ENCODE data around the gene FUOM.

The FUOM gene, protein sequence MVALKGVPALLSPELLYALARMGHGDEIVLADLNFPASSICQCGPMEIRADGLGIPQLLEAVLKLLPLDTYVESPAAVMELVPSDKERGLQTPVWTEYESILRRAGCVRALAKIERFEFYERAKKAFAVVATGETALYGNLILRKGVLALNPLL

DNA sequence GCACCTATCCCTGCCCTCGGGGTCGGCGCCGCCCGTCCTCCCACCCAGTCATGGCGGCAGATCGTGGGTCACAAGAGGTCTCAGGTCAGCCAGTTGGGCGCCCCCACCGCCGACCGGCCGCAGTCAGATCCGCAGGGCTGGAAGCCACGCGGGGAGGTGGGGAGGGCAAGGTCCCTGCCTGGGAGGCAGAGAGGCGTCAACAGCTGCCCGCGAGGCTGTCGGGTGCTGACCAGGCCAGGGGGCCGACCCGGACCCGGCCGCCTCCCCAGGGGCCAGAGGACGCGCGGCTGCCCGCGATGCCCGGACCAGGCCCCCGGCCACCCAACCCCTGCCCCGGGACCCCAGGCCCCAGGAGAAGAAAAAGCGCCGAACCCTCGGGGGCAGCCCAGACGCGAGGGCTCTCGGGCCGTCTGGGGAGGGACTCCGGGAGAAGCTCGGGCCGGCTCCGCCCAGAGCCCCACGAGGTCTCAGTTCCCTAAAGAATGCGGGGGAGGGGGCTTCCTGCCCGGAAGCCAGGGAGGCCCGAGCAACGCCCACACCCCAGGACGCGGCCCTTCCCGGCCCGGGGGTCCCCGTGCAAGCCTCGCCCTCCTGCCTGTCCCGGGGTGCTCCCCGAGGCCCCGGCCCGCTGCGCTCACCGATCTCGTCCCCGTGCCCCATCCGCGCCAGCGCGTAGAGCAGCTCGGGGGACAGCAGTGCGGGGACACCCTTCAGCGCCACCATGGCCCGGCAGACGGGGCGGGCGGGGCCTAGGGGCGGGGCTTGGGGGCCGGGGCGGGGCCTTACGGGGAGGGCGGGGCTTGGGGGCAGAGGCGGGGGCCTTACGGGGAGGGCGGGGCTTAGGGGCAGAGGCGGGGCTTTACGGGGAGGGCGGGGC is at the start of gene FUOM:
Gene FUOM, minus strand, starts transcription at position 735 of the 877 bp plus-strand sequence. Its CDS starts 12 bp downstream, at position 723.
- Histone ChIP-seq H3K27me3 (ENCODE audit: control insufficient read depth, insufficient read depth, low read length) (no peaks in the 10 kb centered on the region), H3K4me1 (ENCODE audit: control insufficient read depth, insufficient read depth, low read length) (peaks cover 3% of the 10 kb centered on the region), H3K4me3 (ENCODE audit: low read length) (peak within 1 kb of the TSS; percentile 84), H3K36me3 (ENCODE audit: control insufficient read depth, insufficient read depth, low read length) (peaks cover 10% of the 10 kb centered on the region), H3K27ac (ENCODE audit: low read length) (no peak within 1 kb of the TSS), H3K9me3 (ENCODE audit: control insufficient read depth, insufficient read depth, low read length) (no peaks in the 10 kb centered on the region)
- WGBS (ENCODE audit: insufficient coverage, insufficient read length) = no CpG with 5 or more reads among the region's 83 CpGs
- no peak for DNase-seq (ENCODE audit: low read depth, low spot score)

DNA sequence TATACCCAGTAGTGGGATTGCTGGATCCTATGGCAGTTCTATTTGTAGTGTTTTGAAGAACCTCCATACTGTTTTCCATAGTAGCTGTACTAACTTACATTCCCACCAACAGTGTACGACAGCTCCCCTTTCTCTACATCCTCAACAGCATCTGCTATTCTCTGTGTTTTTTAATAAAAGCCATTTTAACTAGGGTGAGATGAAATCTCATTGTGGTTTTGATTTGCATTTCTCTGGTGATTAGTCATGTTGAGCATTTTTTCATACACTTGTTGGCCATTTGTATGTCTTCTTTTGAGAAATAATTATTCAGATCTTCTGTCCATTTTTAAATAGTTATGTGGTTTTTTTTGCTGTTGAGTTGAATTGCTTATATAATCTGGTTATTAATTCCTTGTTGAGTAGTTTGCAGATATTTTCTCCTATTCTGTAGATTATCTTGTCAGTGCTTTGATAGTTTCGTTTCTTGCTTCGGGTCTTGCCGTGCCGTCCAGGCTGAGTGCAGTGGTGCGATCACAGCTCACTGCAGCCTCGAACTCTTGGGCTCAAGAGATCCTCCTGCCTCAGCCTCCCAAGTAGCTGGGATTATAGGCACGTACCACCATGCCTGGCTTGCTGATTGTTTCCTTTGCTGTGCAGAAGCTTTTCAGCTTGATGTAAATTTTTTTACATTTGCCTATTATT is 48.2 kb upstream of the FUOM start:
- no peaks in the 10 kb centered on the region for H3K9me3 ChIP-seq (ENCODE audit: control insufficient read depth, insufficient read depth, low read length)
- no peak for DNase-seq (ENCODE audit: low read depth, low spot score)
- H3K4me1 ChIP-seq (ENCODE audit: control insufficient read depth, insufficient read depth, low read length) = no peaks in the 10 kb centered on the region; the same call in 1 of the 2 replicates
- no peak overlapping the region for H3K27ac ChIP-seq (ENCODE audit: low read length)
- H3K36me3 ChIP-seq (ENCODE audit: control insufficient read depth, insufficient read depth, low read length) = peaks cover 12% of the 10 kb centered on the region
- no peaks in the 10 kb centered on the region for H3K27me3 ChIP-seq (ENCODE audit: control insufficient read depth, insufficient read depth, low read length)
- no peak overlapping the region for H3K4me3 ChIP-seq (ENCODE audit: low read length)
- WGBS (ENCODE audit: insufficient coverage, insufficient read length) = no CpG with 5 or more reads among the region's 8 CpGs

DNA sequence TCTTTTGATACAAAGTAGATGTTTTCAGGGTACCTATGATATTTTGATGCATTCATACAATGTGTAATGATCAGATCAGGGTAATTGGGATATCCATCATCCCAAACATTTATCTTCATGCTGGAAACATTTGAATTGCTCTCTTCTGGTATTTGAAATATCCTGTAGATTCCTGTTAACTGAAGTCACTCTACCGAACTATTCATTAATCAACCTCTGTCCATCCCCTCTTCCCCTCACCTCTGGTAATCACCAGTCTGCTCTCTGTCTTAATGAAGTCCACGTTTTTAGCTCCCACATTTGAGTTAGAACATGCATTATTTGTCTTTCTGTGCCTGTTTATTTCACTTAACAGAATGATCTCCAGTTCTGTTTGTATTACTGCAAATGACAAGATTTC is 47.5 kb upstream of the FUOM start:
- no peaks in the 10 kb centered on the region for H3K9me3 ChIP-seq (ENCODE audit: control insufficient read depth, insufficient read depth, low read length)
- peaks cover 12% of the 10 kb centered on the region for H3K36me3 ChIP-seq (ENCODE audit: control insufficient read depth, insufficient read depth, low read length)
- no peaks in the 10 kb centered on the region; the same call in 1 of the 2 replicates for H3K4me1 ChIP-seq (ENCODE audit: control insufficient read depth, insufficient read depth, low read length)
- DNase-seq (ENCODE audit: low read depth, low spot score) = no peak
- WGBS (ENCODE audit: insufficient coverage, insufficient read length) = no CpG with 5 or more reads among the region's 2 CpGs
- H3K27me3 ChIP-seq (ENCODE audit: control insufficient read depth, insufficient read depth, low read length) = no peaks in the 10 kb centered on the region
- no peak overlapping the region for H3K4me3 ChIP-seq (ENCODE audit: low read length)
- H3K27ac ChIP-seq (ENCODE audit: low read length) = no peak overlapping the region

DNA sequence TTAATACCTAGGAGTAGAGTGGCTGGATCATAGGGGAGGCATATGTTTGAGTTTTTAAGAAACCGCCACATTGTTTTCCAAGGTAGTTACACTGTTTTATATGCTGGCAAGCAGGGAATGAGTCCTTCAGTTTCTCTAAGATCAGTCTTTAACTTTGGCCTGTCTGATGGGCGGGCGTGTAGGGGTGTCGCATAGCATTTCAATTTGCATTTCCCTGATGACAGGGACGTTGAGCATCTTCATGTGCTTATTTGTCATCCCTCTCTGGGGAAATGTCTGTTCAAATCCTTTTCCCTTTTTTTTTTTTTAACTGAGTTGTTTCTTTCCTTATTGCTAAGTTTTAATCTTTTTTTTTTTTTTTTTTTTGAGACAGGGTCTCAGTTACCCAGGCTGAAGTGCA is 46.0 kb upstream of the FUOM start:
- no peaks in the 10 kb centered on the region; the same call in 1 of the 2 replicates for H3K4me1 ChIP-seq (ENCODE audit: control insufficient read depth, insufficient read depth, low read length)
- no CpG with 5 or more reads among the region's 5 CpGs for WGBS (ENCODE audit: insufficient coverage, insufficient read length)
- H3K9me3 ChIP-seq (ENCODE audit: control insufficient read depth, insufficient read depth, low read length) = no peaks in the 10 kb centered on the region
- DNase-seq (ENCODE audit: low read depth, low spot score) = no peak
- H3K4me3 ChIP-seq (ENCODE audit: low read length) = no peak overlapping the region
- no peaks in the 10 kb centered on the region for H3K27me3 ChIP-seq (ENCODE audit: control insufficient read depth, insufficient read depth, low read length)
- H3K36me3 ChIP-seq (ENCODE audit: control insufficient read depth, insufficient read depth, low read length) = peaks cover 20% of the 10 kb centered on the region
- H3K27ac ChIP-seq (ENCODE audit: low read length) = no peak overlapping the region

DNA sequence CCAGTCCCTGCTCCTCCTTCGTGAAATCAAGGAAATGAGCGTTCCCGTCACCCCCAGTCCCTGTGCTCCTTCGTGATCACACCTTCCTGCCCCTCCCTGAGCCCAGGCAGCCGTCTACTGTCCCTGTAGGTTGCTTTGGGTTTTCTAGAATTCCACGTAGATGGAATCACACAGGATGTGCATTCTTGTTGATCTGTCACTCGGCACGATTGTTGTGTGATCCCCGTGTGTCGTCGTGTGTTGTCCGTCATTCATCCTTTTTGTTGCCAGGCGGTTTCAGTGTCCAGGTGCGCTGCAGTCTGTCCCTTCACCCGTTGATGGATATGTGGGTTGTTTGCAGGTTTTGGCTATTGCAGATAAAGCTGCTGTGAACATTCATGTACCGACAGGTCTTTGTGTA is 45.5 kb upstream of the FUOM start:
- Histone ChIP-seq H3K36me3 (ENCODE audit: control insufficient read depth, insufficient read depth, low read length) (peaks cover 23% of the 10 kb centered on the region), H3K27ac (ENCODE audit: low read length) (no peak overlapping the region), H3K9me3 (ENCODE audit: control insufficient read depth, insufficient read depth, low read length) (no peaks in the 10 kb centered on the region), H3K27me3 (ENCODE audit: control insufficient read depth, insufficient read depth, low read length) (no peaks in the 10 kb centered on the region), H3K4me1 (ENCODE audit: control insufficient read depth, insufficient read depth, low read length) (no peaks in the 10 kb centered on the region; the same call in 1 of the 2 replicates), H3K4me3 (ENCODE audit: low read length) (no peak overlapping the region)
- no CpG with 5 or more reads among the region's 16 CpGs for WGBS (ENCODE audit: insufficient coverage, insufficient read length)
- DNase-seq (ENCODE audit: low read depth, low spot score) = no peak

DNA sequence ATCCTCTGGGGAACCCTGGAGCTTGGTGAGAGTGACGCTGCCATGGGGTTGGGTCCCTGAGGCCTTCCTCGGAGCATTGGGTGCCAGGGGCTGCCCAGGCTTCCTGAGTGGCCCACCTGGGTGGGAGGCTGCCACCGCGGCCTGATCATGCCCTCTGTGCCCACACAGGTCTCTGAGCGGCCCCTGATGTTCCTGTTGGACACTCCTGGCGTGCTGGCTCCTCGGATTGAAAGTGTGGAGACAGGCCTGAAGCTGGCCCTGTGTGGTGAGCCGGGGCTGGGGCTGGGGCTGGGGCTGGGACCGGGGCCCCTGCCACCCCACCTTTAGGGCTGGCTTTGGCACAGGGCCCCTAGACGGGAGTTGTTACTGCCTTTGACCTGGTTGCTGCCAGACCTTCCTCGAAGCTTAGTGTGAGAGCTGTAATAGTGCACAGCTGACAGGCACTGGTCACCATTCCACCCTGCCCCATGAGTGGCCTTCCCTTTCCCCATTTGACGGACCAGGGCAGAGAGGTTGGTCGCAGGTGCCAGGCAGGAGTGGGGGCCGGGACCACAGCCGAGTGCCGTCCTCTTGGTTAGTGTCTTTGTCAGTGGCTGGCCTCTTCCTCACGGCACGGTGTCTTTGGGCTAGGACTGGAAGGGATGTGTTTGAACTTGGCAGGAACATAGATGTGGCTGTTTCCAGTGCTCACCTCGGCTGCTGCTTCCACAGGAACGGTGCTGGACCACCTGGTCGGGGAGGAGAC is 44.3 kb upstream of the FUOM start:
- no peaks in the 10 kb centered on the region for H3K27me3 ChIP-seq (ENCODE audit: control insufficient read depth, insufficient read depth, low read length)
- WGBS (ENCODE audit: insufficient coverage, insufficient read length) = no CpG with 5 or more reads among the region's 21 CpGs
- no peak for DNase-seq (ENCODE audit: low read depth, low spot score)
- H3K4me3 ChIP-seq (ENCODE audit: low read length) = no peak overlapping the region
- no peaks in the 10 kb centered on the region; the same call in 1 of the 2 replicates for H3K4me1 ChIP-seq (ENCODE audit: control insufficient read depth, insufficient read depth, low read length)
- H3K27ac ChIP-seq (ENCODE audit: low read length) = no peak overlapping the region
- no peaks in the 10 kb centered on the region for H3K9me3 ChIP-seq (ENCODE audit: control insufficient read depth, insufficient read depth, low read length)
- H3K36me3 ChIP-seq (ENCODE audit: control insufficient read depth, insufficient read depth, low read length) = peaks cover 23% of the 10 kb centered on the region

DNA sequence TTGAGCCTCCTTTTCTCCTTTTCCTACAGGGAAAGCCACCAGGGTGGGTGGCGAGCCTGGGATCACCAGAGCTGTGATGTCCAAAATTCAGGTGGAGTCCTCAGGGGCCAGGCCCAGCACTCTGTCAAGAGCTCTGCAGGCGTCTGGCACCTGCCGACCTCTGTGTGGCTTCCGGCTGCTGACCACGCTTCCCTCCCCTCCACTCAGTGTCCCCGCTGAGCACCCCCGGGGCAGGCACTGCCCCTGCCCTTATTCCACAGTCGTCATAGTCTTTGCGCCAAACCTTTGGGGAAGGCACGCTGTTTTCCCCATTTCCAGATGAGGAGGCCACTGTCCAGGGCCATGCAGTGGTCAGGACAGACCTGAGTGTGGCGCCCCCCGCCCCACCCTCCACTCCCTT is 43.7 kb upstream of the FUOM start:
- Histone ChIP-seq H3K27ac (ENCODE audit: low read length) (no peak overlapping the region), H3K4me3 (ENCODE audit: low read length) (no peak overlapping the region), H3K9me3 (ENCODE audit: control insufficient read depth, insufficient read depth, low read length) (no peaks in the 10 kb centered on the region), H3K36me3 (ENCODE audit: control insufficient read depth, insufficient read depth, low read length) (peaks cover 23% of the 10 kb centered on the region), H3K27me3 (ENCODE audit: control insufficient read depth, insufficient read depth, low read length) (no peaks in the 10 kb centered on the region), H3K4me1 (ENCODE audit: control insufficient read depth, insufficient read depth, low read length) (no peaks in the 10 kb centered on the region; the same call in 1 of the 2 replicates)
- no peak for DNase-seq (ENCODE audit: low read depth, low spot score)
- WGBS (ENCODE audit: insufficient coverage, insufficient read length) = no CpG with 5 or more reads among the region's 12 CpGs

DNA sequence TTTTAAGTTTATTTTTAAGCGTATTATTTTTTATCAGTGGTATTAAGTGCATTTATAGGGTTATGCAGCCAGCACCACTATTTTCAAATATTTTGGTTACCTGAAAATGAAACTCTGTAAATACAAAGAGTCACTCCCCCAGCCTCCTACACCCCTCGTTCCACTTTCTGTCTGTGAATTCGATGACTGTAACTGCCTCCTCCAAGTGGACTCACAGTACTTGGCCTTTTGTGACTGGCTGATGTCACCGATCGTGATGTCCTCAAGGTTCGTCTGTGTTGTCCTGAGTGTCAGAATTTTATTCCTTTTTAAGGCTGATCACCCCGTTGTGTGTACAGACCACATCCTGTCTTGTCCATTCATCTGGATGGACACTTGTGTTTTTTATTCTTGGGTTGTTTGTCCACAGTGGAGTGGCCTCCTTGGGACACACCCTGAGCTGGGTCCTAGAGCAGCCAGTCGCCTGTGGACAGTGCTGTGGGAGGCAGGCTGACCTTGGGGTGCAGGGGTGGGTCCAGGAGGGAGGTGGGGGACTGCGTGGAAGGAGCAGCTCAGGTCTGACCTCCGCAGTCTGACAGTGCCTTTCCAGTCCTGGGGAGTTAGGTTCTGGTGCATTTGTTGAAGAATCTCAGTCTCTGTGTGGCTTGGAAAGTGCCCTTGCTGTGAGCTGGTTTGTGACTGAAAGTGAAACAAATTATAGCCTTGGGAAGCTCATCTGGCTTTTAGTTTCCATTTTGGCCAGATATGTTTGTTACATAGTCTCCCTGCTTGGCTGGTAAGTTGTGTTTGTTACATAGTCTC is 43.0 kb upstream of the FUOM start:
- WGBS (ENCODE audit: insufficient coverage, insufficient read length) = 100% methylated on average over 1 of the region's 10 CpGs
- peaks cover 29% of the 10 kb centered on the region for H3K36me3 ChIP-seq (ENCODE audit: control insufficient read depth, insufficient read depth, low read length)
- H3K4me1 ChIP-seq (ENCODE audit: control insufficient read depth, insufficient read depth, low read length) = no peaks in the 10 kb centered on the region; the same call in 1 of the 2 replicates
- no peak for DNase-seq (ENCODE audit: low read depth, low spot score)
- no peak overlapping the region for H3K27ac ChIP-seq (ENCODE audit: low read length)
- no peaks in the 10 kb centered on the region for H3K9me3 ChIP-seq (ENCODE audit: control insufficient read depth, insufficient read depth, low read length)
- no peak overlapping the region for H3K4me3 ChIP-seq (ENCODE audit: low read length)
- no peaks in the 10 kb centered on the region for H3K27me3 ChIP-seq (ENCODE audit: control insufficient read depth, insufficient read depth, low read length)

DNA sequence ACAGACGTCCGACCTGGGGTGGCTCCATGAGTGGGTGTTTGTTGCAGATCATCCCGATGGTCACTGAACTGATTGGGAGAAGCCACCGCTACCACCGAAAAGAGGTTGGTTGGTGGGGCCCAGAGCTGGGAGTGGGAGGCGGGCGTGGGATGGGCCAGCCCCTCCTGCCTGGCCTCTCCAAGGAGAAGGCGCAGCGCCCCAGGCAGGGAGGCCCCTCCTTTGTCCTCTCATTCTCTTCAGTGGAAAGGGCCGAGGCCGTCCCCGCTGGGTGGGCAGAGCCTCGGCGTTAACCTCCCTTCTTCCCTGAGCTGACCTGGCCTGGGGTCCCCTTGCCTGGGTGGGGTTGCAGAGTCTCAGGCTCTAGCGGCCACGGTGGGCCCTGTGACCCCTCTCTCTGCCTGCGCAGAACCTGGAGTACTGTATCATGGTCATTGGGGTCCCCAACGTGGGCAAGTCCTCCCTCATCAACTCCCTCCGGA is 41.3 kb upstream of the FUOM start:
- Histone ChIP-seq H3K9me3 (ENCODE audit: control insufficient read depth, insufficient read depth, low read length) (no peaks in the 10 kb centered on the region), H3K27ac (ENCODE audit: low read length) (no peak overlapping the region), H3K27me3 (ENCODE audit: control insufficient read depth, insufficient read depth, low read length) (no peaks in the 10 kb centered on the region), H3K4me3 (ENCODE audit: low read length) (no peak overlapping the region; the same call in 1 of the 2 replicates), H3K36me3 (ENCODE audit: control insufficient read depth, insufficient read depth, low read length) (peaks cover 29% of the 10 kb centered on the region), H3K4me1 (ENCODE audit: control insufficient read depth, insufficient read depth, low read length) (no peaks in the 10 kb centered on the region; the same call in 1 of the 2 replicates)
- no CpG with 5 or more reads among the region's 19 CpGs for whole genome bisulfite sequencing (ENCODE audit: insufficient coverage, insufficient read length)
- DNase-seq (ENCODE audit: low read depth, low spot score) = no peak

Measured in iPS DF 6.9 (cell line).